Heart right ventricle (tissue), 16 donors: ENCODE measurements around the gene SLC43A2. TPM values are rescaled to one million over a fixed set of nuclear protein-coding genes. Genes with fewer than 3 reads are reported as not detected.

ENCODE experiments used
- ATAC-seq, 8 donors: fragments of 200-7000 bp; cut with Tn5 transposase; one replicate each; pipeline ENCODE4 v1.9.1; 2020; ENCODE audit warnings: mild to moderate bottlenecking in 8 of 8, moderate library complexity in 8 of 8, moderate number of reproducible peaks in 1 of 8
- DNase-seq, 2 donors: peaks; one replicate each; pipeline ENCODE4 v3.0.0-alpha.2; 2020
- H3K27ac ChIP-seq, 10 donors: fragments of 200-600 bp; sonication (generic) in 2 of 10; one replicate each; pipeline versions ENCODE4 v1.5.0 to v1.8.0; 2020 to 2022; ENCODE audit warnings: mild to moderate bottlenecking in 3 of 10
- H3K27me3 ChIP-seq, 7 donors: fragments of 200-600 bp; one replicate each; pipeline ENCODE4 v1.8.0; 2021 to 2022; ENCODE audit warnings: mild to moderate bottlenecking in 2 of 7
- H3K36me3 ChIP-seq, 9 donors: fragments of 200-600 bp; sonication (generic) in 1 of 9; one replicate each; pipeline versions ENCODE4 v1.5.0 to v1.8.0; 2020 to 2022; ENCODE audit warnings: mild to moderate bottlenecking in 2 of 9
- H3K4me1 ChIP-seq, 9 donors: fragments of 200-600 bp; sonication (generic) in 1 of 9; one replicate each; pipeline versions ENCODE4 v1.5.0 to v1.8.0; 2020 to 2022; ENCODE audit warnings: mild to moderate bottlenecking in 4 of 9
- H3K4me3 ChIP-seq, 10 donors: fragments of 200-600 bp; sonication (generic) in 2 of 10; one replicate each; pipeline versions ENCODE4 v1.5.0 to v1.8.0; 2020 to 2022; ENCODE audit warnings: mild to moderate bottlenecking in 7 of 10, moderate library complexity in 2 of 10
- H3K9me3 ChIP-seq, 11 donors: fragments of 200-600 bp in 10 of 11; sonication (generic) in 2 of 11; one replicate each; pipeline versions ENCODE4 v1.5.0 to v1.8.0; 2013 to 2022; ENCODE audit warnings: mild to moderate bottlenecking in 2 of 11, control low read depth in 1 of 11, moderate library complexity in 1 of 11
- WGBS, 2 donors: extraction: QIAGEN DNeasy Blood & Tissue Kit; methylation state at CpG; one replicate each; pipeline ENCODE4 v1.1.7; 2013; ENCODE audit warnings: inconsistent platforms in 1 of 2; 5-methylcytosine and 5-hydroxymethylcytosine counted together
- intact Hi-C, 10 donors: fragments of 100-400 bp; cut with DNase I; formaldehyde crosslinking; loops; one replicate each; pipeline versions ENCODE4 v1.11.1 to v1.14.2; 2022
- polyA plus RNA-seq, 2 donors: library from polyadenylated mRNA; stranded (reverse); fragments of 200-250 nt; gene quantifications; one replicate each; pipeline ENCODE4 v1.2.3, GENCODE V29; 2013
- total RNA-seq, 10 donors: library from RNA; stranded (reverse); fragmentation: NEBNext Ultra II Directional in 3 of 10; extraction: Animal tissue kit (Norgen Biotek cat#: 25700) in 3 of 10; gene quantifications; one replicate each; pipeline versions ENCODE4 v1.2.1 to v1.2.4, GENCODE V29; 2021 to 2023
- TF ChIP-seq, protein P1 (sequence below), 9 donors: fragments of 200-600 bp; sonication (generic) in 2 of 9; IDR thresholded peaks; one replicate each; pipeline versions ENCODE4 v1.5.0 to v1.8.0; 2021 to 2022; ENCODE audit warnings: antibody characterized with exemption in 9 of 9, mild to moderate bottlenecking in 5 of 9, moderate library complexity in 1 of 9
- donor health status: Arrhythmogenic right ventricular cardiomyopathy.
- donor health status: ischemic (EF 13 %, LVEDD 7.1; RV severe dilation, severe dysfunction).
- donor health status: healthy with polysubstance abuse.
- donor health status: DM: no; HTN: yes; CAD: no.
- donor health status: DM: no; HTN: no; CAD: no.
- donor health status: ischemic (EF 25% LVEDD 6.9; RV normal size, moderate dysfunction).
- donor health status: ischemic (EF 25% LVEDD 5.7; RV mildly dilated, moderate dysfunction).
- donor health status: healthy.
- donor health status: DM: yes; HTN: yes; CAD: no.
- donor health status: Ischemic cardiomyopathy.
- donor health status: ischemic (EF 35%, LVEDD 5.7; RV mildly dilated, moderate dysfunction).
- donor health status: nonischemic (EF 11% LVEDD 7.7; RV severe dilation, severe dysfunction).
- donor health status: DM: yes; HTN: yes; CAD: no.
- donor health status: PGD.
- donor health status: ischemic (EF 29% LVEDD 5.4; RV normal size, mild dysfunction).
- donor health status: nonischemic (EF 23%, LVEDD 6.1; RV moderate dilation, normal function).

SLC43A2 gene
- total and polyA plus RNA-seq, 12 donors = 1.6 to 16.4 (median 6.1) TPM

DNA sequence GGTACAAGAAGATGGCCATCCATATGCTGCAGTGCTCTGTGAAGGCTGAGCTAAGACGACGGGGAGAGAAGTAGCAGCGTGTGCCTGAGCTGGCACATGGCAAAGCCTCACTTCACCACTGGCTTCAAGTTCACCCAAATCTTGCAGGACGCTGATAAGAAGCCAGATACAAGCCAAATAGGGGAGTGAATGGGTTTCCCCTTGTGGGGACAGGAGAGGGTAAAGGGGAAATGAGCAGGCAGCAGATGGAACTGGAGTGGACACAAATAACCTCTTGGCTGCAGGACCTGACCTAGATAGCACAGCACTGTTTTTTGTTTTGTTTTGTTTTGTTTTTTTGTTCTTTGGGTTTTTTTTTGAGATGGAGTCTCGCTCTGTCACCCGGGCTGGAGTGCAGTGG lies 45.1 kb downstream of the SLC43A2 start:
- H3K4me3 ChIP-seq = no peak overlapping the region
- H3K27me3 ChIP-seq = no peaks in the 10 kb centered on the region
- TF ChIP-seq, protein P1, sequence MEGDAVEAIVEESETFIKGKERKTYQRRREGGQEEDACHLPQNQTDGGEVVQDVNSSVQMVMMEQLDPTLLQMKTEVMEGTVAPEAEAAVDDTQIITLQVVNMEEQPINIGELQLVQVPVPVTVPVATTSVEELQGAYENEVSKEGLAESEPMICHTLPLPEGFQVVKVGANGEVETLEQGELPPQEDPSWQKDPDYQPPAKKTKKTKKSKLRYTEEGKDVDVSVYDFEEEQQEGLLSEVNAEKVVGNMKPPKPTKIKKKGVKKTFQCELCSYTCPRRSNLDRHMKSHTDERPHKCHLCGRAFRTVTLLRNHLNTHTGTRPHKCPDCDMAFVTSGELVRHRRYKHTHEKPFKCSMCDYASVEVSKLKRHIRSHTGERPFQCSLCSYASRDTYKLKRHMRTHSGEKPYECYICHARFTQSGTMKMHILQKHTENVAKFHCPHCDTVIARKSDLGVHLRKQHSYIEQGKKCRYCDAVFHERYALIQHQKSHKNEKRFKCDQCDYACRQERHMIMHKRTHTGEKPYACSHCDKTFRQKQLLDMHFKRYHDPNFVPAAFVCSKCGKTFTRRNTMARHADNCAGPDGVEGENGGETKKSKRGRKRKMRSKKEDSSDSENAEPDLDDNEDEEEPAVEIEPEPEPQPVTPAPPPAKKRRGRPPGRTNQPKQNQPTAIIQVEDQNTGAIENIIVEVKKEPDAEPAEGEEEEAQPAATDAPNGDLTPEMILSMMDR (IDR thresholded peaks at IDR 0.05) = no peak
- 50% methylated on average over 6 of the region's 6 CpGs for WGBS, 2 donors
- H3K9me3 ChIP-seq = no peaks in the 10 kb centered on the region
- intact Hi-C loops = loop anchor here in 1 of 10 donors (5.0 kb wide), 1 partner anchor 34 kb away; no protein-coding TSS in a partner anchor
- peaks cover 0 to 55% (median 0%) of the 10 kb centered on the region in 9 donors for H3K36me3 ChIP-seq
- H3K4me1 ChIP-seq = peaks cover 0 to 48% (median 0%) of the 10 kb centered on the region in 9 donors
- ATAC-seq (no peak), DNase-seq (no peak)
- H3K27ac ChIP-seq = no peak overlapping the region

DNA sequence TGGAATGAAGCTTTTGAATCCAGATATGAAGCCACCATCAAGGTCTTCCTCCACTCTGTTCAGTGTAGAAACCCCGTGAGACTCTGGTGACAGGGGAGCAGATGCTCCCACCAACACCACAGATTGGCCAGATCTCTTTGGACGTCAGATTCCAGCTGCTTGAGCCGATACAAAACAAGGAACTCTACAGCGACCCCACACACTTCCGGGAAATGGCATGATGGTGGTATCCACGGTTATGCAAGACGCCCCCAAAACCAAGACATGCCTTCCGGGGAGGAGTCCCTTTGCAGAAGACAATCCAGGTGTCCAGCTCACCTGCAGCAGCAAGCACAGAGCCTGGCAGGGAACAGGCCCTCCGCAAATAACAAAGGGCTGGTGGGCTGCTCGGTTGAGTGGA lies 46.3 kb downstream of the SLC43A2 start:
- 85 to 86% methylated on average over 10 of the region's 10 CpGs for WGBS, 2 donors
- TF ChIP-seq, protein P1 (IDR thresholded peaks at IDR 0.05) = no peak
- H3K9me3 ChIP-seq = no peaks in the 10 kb centered on the region
- ATAC-seq (no peak), DNase-seq (no peak)
- no peak overlapping the region for H3K4me3 ChIP-seq
- H3K4me1 ChIP-seq = peaks cover 2 to 48% (median 8%) of the 10 kb centered on the region in 9 donors
- no peak overlapping the region for H3K27ac ChIP-seq
- intact Hi-C loops = loop anchor here in 1 of 10 donors (5.0 kb wide), 1 partner anchor 35 kb away; no protein-coding TSS in a partner anchor
- H3K27me3 ChIP-seq = no peaks in the 10 kb centered on the region
- peaks cover 0 to 53% (median 0%) of the 10 kb centered on the region in 9 donors for H3K36me3 ChIP-seq

GRCh38 chr17:1580979-1581676 lies 47.5 kb downstream of the SLC43A2 start:
- WGBS, 2 donors = 78 to 80% methylated on average over 19 of the region's 19 CpGs
- TF ChIP-seq, protein P1 (IDR thresholded peaks at IDR 0.05) = no peak
- intact Hi-C loops = loop anchor here in 1 of 10 donors (5.0 kb wide), 1 partner anchor 36 kb away; no protein-coding TSS in a partner anchor
- H3K27me3 ChIP-seq = no peaks in the 10 kb centered on the region
- ATAC-seq (no peak), DNase-seq (no peak)
- H3K27ac ChIP-seq = no peak overlapping the region
- H3K9me3 ChIP-seq = no peaks in the 10 kb centered on the region
- H3K4me3 ChIP-seq = no peak overlapping the region
- H3K36me3 ChIP-seq = peaks cover 0 to 53% (median 0%) of the 10 kb centered on the region in 9 donors
- peaks cover 11 to 48% (median 19%) of the 10 kb centered on the region in 9 donors for H3K4me1 ChIP-seq

GRCh38 chr17:1578029-1578428 lies 50.6 kb downstream of the SLC43A2 start:
- intact Hi-C loops = loop anchor here in 6 of 10 donors (5.0 to 10.0 kb wide), 6 partner anchors 49 to 287 kb away; partner anchors contain the start of genes RILP (in 2 of the 6), SCARF1 (in 2 of the 6), TLCD2 (in 2 of the 6) and SLC43A2 (in 1 of the 6)
- ATAC-seq (no peak), DNase-seq (no peak)
- Histone ChIP-seq H3K36me3 (peaks cover 0 to 23% (median 0%) of the 10 kb centered on the region in 9 donors), H3K4me3 (no peak overlapping the region), H3K27ac (peak overlapping the region in 9 of 10 donors; percentile 64 to 94 (median 82)), H3K4me1 (peaks cover 26 to 60% (median 46%) of the 10 kb centered on the region in 9 donors), H3K9me3 (no peaks in the 10 kb centered on the region), H3K27me3 (no peaks in the 10 kb centered on the region)
- TF ChIP-seq, protein P1 (IDR thresholded peaks at IDR 0.05) = no peak
- 93 to 94% methylated on average over 13 of the region's 13 CpGs for WGBS, 2 donors
